GM12892 (cell line): ENCODE results near the gene RPS3.

Experiments used
- POLR2A ChIP-seq: IDR thresholded peaks from 2 replicates; pipeline ENCODE4 v1.6.1; 2011; ENCODE audit warnings: low read depth, low read length, control low read depth
- POLR2AphosphoS5 ChIP-seq: IDR thresholded peaks from 2 replicates; pipeline ENCODE4 v1.6.1; 2011; ENCODE audit warnings: low read depth, low read length, control low read depth
- TAF1 ChIP-seq: IDR thresholded peaks from 2 replicates; pipeline ENCODE4 v1.6.1; 2011; ENCODE audit warnings: low read depth, mild to moderate bottlenecking, control low read depth, low read length, borderline replicate concordance

DNA sequence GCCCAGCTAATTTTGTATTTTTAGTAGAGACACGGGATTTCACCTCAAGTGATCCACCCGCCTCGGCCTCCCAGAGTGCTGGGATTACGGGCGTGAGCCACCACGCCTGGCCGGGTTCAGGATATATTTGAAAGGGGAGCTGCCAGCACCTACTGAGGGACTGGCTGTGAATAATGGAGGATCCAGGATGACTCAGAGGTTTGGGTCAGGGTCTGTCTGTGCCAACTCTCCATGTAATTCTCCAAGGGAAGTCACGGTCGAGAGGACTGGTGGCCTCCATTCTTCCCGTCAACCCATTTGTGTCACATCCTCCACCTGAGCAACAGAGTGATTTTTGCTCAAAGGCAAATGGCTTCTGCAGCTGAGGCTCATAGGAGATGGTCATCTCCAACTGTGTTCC, 44.3 kb upstream of the RPS3 start:
- no peak for TF ChIP-seq POLR2A
- no peak for TF ChIP-seq TAF1
- TF ChIP-seq POLR2AphosphoS5 = no peak
